WTC11 (cell line): ENCODE results near the gene MOB3B. TPM values are rescaled to one million over a fixed set of nuclear protein-coding genes. Genes with fewer than 3 reads are reported as not detected.

Experiments
- ATAC-seq: fragments of 200-7000 bp; cut with Tn5 transposase; 2 replicates; pipeline ENCODE4 v1.10.0; 2021; ENCODE audit warnings: mild to moderate bottlenecking, moderate library complexity
- CTCF ChIA-PET: fragments of 300-600 bp; sonication (Branson Sonifier 250); formaldehyde crosslinking; loops from one replicate; lab custom pipeline; 2021; ENCODE audit warnings: antibody characterized with exemption; lab: Charles Lee
- POLR2A ChIA-PET: fragments of 350-600 bp; sonication (Branson Sonifier 250); formaldehyde crosslinking; loops from one replicate; lab custom pipeline; 2021; ENCODE audit warnings: antibody characterized with exemption; lab: Charles Lee
- DNase-seq: peaks from one replicate; pipeline ENCODE4 v3.0.0; 2021; ENCODE audit warnings: low spot score
- H3K27ac Mint-ChIP-seq: 2 replicates; pipeline ENCODE4 v1.8.0; 2021; ENCODE audit warnings: mixed read lengths
- H3K27me3 Mint-ChIP-seq: 2 replicates; pipeline ENCODE4 v1.8.0; 2021; ENCODE audit warnings: low read depth, mild to moderate bottlenecking, moderate library complexity, mixed read lengths
- H3K36me3 Mint-ChIP-seq: 2 replicates; pipeline ENCODE4 v1.8.0; 2021; ENCODE audit warnings: mixed read lengths
- H3K4me1 Mint-ChIP-seq: 2 replicates; pipeline ENCODE4 v1.8.0; 2022; ENCODE audit warnings: mixed read lengths
- H3K4me3 Mint-ChIP-seq: 2 replicates; pipeline ENCODE4 v1.8.0; 2021; ENCODE audit warnings: mild to moderate bottlenecking, moderate library complexity, mixed read lengths
- H3K9me3 Mint-ChIP-seq: 2 replicates; pipeline ENCODE4 v1.8.0; 2021; ENCODE audit warnings: mixed read lengths
- FOXJ3 ChIP-seq: sonication (generic); formaldehyde crosslinking; IDR thresholded peaks from 2 replicates; pipeline ENCODE4 v1.9.0; 2021; ENCODE audit warnings: missing genetic modification reagents, mild to moderate bottlenecking, borderline replicate concordance
- GABPB1 ChIP-seq: sonication (generic); formaldehyde crosslinking; IDR thresholded peaks from 2 replicates; pipeline ENCODE4 v1.8.1; 2023; ENCODE audit warnings: mild to moderate bottlenecking, missing genetic modification reagents
- SMAD3 ChIP-seq: sonication (generic); formaldehyde crosslinking; IDR thresholded peaks from 2 replicates; pipeline ENCODE4 v1.8.0; 2022; ENCODE audit warnings: missing genetic modification reagents, mild to moderate bottlenecking, borderline replicate concordance
- SOX15 ChIP-seq: fragments of 250-450 bp; sonication (Bioruptor Pico); IDR thresholded peaks from 2 replicates; pipeline ENCODE4 v1.9.0; 2021; ENCODE audit warnings: mild to moderate bottlenecking
- ZNF671 ChIP-seq: fragments of 250-450 bp; sonication (Bioruptor Pico); IDR thresholded peaks from 2 replicates; pipeline ENCODE4 v1.8.0; 2021; ENCODE audit warnings: mild to moderate bottlenecking
- total RNA-seq: library from RNA; stranded (reverse); gene quantifications from 3 replicates; pipeline ENCODE4 v1.2.3, GENCODE V29; 2021
- TF ChIP-seq, protein P1 (sequence below): sonication (generic); formaldehyde crosslinking; IDR thresholded peaks from 2 replicates; pipeline ENCODE4 v1.8.0; 2022; ENCODE audit warnings: missing genetic modification reagents
- TF ChIP-seq, protein P2 (sequence below): fragments of 250-450 bp; sonication (Bioruptor Pico); conservative IDR thresholded peaks from 2 replicates; pipeline ENCODE4 v1.9.0; 2021; ENCODE audit warnings: mild to moderate bottlenecking
- TF ChIP-seq, protein P3 (sequence below): fragments of 250-450 bp; sonication (Bioruptor Pico); IDR thresholded peaks from 2 replicates; pipeline ENCODE4 v1.9.0; 2021; ENCODE audit warnings: mild to moderate bottlenecking
- TF ChIP-seq, protein P4 (sequence below): fragments of 250-450 bp; sonication (Bioruptor Pico); IDR thresholded peaks from 2 replicates; pipeline ENCODE4 v1.9.0; 2021; ENCODE audit warnings: mild to moderate bottlenecking, borderline replicate concordance
- TF ChIP-seq, protein P5 (sequence below): sonication (generic); formaldehyde crosslinking; IDR thresholded peaks from 2 replicates; pipeline ENCODE4 v1.8.0; 2022; ENCODE audit warnings: mild to moderate bottlenecking, missing genetic modification reagents
- TF ChIP-seq, protein P6 (sequence below): fragments of 250-450 bp; sonication (Bioruptor Pico); IDR thresholded peaks from 2 replicates; pipeline ENCODE4 v1.8.0; 2021; ENCODE audit warnings: mild to moderate bottlenecking
- TF ChIP-seq, protein P7 (sequence below): sonication (generic); formaldehyde crosslinking; IDR thresholded peaks from 2 replicates; pipeline ENCODE4 v1.8.1; 2023; ENCODE audit warnings: mild to moderate bottlenecking, missing genetic modification reagents
- TF ChIP-seq, protein P8 (sequence below): sonication (generic); formaldehyde crosslinking; conservative IDR thresholded peaks from 2 replicates; pipeline ENCODE4 v1.8.1; 2022; ENCODE audit warnings: mild to moderate bottlenecking, missing genetic modification reagents
- TF ChIP-seq, protein P9 (sequence below): sonication (generic); formaldehyde crosslinking; IDR thresholded peaks from 2 replicates; pipeline ENCODE4 v1.8.1; 2022; ENCODE audit warnings: mild to moderate bottlenecking, moderate library complexity, missing genetic modification reagents

Gene MOB3B
- total RNA-seq, 1 experiment from 2014 or later, result 25.1 TPM

DNA sequence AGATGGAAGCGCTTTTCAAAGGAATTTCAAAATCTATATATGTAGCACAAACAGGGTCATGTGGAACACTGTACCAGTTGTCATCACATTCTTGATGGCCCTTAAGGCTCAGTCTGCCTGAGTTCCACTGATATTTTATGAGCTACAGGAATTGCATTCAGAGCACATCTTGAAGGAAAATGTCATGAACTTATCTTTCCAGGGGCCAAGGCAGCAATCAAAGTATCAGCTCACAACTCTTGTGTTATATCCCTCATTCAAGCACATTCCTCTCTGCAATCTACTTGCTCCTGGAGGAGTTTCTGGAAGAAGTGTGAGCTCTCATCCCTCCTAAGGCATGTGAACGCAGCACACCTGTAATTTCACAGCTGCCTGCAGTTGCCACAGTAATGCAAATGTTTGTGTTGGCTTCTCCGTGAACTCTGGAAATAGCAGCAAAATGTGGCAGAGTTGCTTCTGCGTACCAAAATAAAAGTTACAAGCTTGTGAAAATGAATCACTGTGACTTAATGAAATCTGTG, 143.0 kb downstream of the MOB3B start (continued):
- TF ChIP-seq, protein P1, sequence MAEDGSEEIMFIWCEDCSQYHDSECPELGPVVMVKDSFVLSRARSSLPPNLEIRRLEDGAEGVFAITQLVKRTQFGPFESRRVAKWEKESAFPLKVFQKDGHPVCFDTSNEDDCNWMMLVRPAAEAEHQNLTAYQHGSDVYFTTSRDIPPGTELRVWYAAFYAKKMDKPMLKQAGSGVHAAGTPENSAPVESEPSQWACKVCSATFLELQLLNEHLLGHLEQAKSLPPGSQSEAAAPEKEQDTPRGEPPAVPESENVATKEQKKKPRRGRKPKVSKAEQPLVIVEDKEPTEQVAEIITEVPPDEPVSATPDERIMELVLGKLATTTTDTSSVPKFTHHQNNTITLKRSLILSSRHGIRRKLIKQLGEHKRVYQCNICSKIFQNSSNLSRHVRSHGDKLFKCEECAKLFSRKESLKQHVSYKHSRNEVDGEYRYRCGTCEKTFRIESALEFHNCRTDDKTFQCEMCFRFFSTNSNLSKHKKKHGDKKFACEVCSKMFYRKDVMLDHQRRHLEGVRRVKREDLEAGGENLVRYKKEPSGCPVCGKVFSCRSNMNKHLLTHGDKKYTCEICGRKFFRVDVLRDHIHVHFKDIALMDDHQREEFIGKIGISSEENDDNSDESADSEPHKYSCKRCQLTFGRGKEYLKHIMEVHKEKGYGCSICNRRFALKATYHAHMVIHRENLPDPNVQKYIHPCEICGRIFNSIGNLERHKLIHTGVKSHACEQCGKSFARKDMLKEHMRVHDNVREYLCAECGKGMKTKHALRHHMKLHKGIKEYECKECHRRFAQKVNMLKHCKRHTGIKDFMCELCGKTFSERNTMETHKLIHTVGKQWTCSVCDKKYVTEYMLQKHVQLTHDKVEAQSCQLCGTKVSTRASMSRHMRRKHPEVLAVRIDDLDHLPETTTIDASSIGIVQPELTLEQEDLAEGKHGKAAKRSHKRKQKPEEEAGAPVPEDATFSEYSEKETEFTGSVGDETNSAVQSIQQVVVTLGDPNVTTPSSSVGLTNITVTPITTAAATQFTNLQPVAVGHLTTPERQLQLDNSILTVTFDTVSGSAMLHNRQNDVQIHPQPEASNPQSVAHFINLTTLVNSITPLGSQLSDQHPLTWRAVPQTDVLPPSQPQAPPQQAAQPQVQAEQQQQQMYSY, result no peak
- no peak for TF ChIP-seq SMAD3 (CRISPR knock-in tag)
- TF ChIP-seq, protein P2, sequence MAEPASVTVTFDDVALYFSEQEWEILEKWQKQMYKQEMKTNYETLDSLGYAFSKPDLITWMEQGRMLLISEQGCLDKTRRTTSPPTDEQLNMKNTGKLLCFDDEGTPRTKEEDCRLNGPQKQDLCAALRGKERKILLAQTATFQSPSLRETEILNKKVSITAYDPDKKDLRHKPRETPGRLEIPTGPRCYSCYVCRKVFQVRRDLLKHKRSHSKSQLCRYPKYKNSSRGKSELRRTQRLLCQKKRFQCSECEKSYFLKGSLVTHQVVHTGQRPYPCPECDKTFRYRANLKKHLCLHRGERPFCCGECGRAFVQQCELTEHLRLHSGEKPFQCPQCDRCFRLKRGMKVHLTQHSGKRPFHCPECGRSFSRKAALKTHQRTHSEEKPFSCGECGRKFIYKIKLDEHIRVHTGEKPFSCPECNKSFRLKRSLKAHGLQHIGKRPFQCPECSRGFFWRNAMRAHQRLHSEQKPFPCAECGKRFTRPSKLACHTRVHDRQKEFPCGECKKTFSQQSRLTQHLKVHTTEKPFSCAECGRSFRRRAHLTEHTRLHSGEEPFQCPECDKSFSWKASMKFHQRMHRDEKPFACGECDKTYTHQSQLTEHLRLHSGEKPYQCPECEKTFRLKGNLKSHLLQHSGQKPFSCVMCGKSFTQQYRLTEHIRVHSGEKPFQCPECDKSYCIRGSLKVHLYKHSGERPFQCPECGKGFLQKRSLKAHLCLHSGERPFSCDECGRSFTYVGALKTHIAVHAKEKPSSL (CRISPR knock-in tag), result no peak
- TF ChIP-seq, protein P3, sequence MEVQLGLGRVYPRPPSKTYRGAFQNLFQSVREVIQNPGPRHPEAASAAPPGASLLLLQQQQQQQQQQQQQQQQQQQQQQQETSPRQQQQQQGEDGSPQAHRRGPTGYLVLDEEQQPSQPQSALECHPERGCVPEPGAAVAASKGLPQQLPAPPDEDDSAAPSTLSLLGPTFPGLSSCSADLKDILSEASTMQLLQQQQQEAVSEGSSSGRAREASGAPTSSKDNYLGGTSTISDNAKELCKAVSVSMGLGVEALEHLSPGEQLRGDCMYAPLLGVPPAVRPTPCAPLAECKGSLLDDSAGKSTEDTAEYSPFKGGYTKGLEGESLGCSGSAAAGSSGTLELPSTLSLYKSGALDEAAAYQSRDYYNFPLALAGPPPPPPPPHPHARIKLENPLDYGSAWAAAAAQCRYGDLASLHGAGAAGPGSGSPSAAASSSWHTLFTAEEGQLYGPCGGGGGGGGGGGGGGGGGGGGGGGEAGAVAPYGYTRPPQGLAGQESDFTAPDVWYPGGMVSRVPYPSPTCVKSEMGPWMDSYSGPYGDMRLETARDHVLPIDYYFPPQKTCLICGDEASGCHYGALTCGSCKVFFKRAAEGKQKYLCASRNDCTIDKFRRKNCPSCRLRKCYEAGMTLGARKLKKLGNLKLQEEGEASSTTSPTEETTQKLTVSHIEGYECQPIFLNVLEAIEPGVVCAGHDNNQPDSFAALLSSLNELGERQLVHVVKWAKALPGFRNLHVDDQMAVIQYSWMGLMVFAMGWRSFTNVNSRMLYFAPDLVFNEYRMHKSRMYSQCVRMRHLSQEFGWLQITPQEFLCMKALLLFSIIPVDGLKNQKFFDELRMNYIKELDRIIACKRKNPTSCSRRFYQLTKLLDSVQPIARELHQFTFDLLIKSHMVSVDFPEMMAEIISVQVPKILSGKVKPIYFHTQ, result no peak

DNA sequence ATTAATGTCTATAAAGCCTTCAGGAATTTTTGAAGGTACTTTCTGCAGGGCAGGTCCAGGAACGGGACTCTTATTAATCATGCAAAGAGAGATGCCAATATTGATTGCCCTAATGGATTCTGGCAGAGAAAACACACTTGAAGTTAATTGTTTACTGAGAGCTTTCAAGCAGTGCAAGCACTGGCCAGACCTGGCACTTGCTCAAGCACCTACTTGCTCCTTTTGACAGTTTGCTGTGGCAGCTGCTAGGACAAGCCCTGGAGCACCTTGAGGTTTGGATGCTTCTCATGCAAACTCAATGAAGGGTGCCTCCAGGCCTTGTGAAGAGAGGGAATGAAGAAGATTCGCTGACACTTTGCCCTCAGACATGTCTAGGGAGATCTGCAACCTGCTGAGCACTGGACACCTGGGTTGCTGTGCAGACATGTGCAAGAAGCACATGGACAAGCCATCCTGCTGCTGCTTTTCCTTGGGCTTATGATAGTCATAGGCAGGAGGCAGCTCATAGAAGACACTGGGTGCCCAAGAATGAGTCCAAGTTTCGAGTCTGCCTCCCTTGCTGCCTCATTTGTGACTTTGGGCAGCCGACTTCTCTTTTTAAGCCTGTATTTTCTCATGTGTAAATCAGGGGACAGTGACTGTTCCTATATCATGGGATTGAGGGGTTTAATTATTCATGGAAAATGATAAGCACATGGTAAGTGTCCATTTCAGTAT, 143.8 kb downstream of the MOB3B start:
- Mint-ChIP-seq H3K9me3 (no peaks in the 10 kb centered on the region; the same call in 1 of the 2 replicates), H3K4me1 (peaks cover 55% of the 10 kb centered on the region), H3K27ac (no peak overlapping the region), H3K4me3 (no peak overlapping the region), H3K27me3 (no peaks in the 10 kb centered on the region), H3K36me3 (no peaks in the 10 kb centered on the region)
- ChIA-PET POLR2A (no interaction called here), CTCF (no interaction called here)
- no peak for ATAC-seq
- no peak for DNase-seq
- TF ChIP-seq SOX15 (CRISPR knock-in tag) (no peak), FOXJ3 (CRISPR knock-in tag) (no peak), GABPB1 (no peak), ZNF671 (CRISPR knock-in tag) (no peak)
- TF ChIP-seq, protein P4, sequence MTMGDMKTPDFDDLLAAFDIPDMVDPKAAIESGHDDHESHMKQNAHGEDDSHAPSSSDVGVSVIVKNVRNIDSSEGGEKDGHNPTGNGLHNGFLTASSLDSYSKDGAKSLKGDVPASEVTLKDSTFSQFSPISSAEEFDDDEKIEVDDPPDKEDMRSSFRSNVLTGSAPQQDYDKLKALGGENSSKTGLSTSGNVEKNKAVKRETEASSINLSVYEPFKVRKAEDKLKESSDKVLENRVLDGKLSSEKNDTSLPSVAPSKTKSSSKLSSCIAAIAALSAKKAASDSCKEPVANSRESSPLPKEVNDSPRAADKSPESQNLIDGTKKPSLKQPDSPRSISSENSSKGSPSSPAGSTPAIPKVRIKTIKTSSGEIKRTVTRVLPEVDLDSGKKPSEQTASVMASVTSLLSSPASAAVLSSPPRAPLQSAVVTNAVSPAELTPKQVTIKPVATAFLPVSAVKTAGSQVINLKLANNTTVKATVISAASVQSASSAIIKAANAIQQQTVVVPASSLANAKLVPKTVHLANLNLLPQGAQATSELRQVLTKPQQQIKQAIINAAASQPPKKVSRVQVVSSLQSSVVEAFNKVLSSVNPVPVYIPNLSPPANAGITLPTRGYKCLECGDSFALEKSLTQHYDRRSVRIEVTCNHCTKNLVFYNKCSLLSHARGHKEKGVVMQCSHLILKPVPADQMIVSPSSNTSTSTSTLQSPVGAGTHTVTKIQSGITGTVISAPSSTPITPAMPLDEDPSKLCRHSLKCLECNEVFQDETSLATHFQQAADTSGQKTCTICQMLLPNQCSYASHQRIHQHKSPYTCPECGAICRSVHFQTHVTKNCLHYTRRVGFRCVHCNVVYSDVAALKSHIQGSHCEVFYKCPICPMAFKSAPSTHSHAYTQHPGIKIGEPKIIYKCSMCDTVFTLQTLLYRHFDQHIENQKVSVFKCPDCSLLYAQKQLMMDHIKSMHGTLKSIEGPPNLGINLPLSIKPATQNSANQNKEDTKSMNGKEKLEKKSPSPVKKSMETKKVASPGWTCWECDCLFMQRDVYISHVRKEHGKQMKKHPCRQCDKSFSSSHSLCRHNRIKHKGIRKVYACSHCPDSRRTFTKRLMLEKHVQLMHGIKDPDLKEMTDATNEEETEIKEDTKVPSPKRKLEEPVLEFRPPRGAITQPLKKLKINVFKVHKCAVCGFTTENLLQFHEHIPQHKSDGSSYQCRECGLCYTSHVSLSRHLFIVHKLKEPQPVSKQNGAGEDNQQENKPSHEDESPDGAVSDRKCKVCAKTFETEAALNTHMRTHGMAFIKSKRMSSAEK, result no peak
- TF ChIP-seq, protein P5, sequence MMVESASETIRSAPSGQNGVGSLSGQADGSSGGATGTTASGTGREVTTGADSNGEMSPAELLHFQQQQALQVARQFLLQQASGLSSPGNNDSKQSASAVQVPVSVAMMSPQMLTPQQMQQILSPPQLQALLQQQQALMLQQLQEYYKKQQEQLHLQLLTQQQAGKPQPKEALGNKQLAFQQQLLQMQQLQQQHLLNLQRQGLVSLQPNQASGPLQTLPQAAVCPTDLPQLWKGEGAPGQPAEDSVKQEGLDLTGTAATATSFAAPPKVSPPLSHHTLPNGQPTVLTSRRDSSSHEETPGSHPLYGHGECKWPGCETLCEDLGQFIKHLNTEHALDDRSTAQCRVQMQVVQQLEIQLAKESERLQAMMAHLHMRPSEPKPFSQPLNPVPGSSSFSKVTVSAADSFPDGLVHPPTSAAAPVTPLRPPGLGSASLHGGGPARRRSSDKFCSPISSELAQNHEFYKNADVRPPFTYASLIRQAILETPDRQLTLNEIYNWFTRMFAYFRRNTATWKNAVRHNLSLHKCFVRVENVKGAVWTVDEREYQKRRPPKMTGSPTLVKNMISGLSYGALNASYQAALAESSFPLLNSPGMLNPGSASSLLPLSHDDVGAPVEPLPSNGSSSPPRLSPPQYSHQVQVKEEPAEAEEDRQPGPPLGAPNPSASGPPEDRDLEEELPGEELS (CRISPR knock-in tag), result no peak
- TF ChIP-seq, protein P6, sequence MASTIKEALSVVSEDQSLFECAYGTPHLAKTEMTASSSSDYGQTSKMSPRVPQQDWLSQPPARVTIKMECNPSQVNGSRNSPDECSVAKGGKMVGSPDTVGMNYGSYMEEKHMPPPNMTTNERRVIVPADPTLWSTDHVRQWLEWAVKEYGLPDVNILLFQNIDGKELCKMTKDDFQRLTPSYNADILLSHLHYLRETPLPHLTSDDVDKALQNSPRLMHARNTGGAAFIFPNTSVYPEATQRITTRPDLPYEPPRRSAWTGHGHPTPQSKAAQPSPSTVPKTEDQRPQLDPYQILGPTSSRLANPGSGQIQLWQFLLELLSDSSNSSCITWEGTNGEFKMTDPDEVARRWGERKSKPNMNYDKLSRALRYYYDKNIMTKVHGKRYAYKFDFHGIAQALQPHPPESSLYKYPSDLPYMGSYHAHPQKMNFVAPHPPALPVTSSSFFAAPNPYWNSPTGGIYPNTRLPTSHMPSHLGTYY (CRISPR knock-in tag), result no peak
- TF ChIP-seq, protein P7, sequence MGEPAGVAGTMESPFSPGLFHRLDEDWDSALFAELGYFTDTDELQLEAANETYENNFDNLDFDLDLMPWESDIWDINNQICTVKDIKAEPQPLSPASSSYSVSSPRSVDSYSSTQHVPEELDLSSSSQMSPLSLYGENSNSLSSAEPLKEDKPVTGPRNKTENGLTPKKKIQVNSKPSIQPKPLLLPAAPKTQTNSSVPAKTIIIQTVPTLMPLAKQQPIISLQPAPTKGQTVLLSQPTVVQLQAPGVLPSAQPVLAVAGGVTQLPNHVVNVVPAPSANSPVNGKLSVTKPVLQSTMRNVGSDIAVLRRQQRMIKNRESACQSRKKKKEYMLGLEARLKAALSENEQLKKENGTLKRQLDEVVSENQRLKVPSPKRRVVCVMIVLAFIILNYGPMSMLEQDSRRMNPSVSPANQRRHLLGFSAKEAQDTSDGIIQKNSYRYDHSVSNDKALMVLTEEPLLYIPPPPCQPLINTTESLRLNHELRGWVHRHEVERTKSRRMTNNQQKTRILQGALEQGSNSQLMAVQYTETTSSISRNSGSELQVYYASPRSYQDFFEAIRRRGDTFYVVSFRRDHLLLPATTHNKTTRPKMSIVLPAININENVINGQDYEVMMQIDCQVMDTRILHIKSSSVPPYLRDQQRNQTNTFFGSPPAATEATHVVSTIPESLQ, result no peak
- TF ChIP-seq, protein P8, sequence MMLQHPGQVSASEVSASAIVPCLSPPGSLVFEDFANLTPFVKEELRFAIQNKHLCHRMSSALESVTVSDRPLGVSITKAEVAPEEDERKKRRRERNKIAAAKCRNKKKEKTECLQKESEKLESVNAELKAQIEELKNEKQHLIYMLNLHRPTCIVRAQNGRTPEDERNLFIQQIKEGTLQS (CRISPR knock-in tag), result no peak
- TF ChIP-seq, protein P9, sequence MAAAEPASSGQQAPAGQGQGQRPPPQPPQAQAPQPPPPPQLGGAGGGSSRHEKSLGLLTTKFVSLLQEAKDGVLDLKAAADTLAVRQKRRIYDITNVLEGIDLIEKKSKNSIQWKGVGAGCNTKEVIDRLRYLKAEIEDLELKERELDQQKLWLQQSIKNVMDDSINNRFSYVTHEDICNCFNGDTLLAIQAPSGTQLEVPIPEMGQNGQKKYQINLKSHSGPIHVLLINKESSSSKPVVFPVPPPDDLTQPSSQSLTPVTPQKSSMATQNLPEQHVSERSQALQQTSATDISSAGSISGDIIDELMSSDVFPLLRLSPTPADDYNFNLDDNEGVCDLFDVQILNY (CRISPR knock-in tag), result no peak
